Panc1 (cell line): ENCODE measurements around the gene MACROD2.
"Not testable (repeated sequence)": the region's sequence is repeated elsewhere in the genome, so short reads cannot be mapped to it uniquely, and the experiment has no call there.

Experiments
- CTCF ChIP-seq: fragments of 450-650 bp; IDR thresholded peaks from 2 replicates; pipeline ENCODE4 v1.5.1; 2017; ENCODE audit warnings: mild to moderate bottlenecking
- POLR2AphosphoS5 ChIP-seq: IDR thresholded peaks from 2 replicates; pipeline ENCODE4 v1.6.1; 2012; ENCODE audit warnings: mild to moderate bottlenecking, low read depth, low read length, moderate library complexity
- REST ChIP-seq, 2 experiments: IDR thresholded peaks; 2 replicates each; pipeline ENCODE4 v1.6.1; 2011 to 2012; ENCODE audit warnings: low read depth in 2 of 2, control low read depth in 1 of 2, low read length in 1 of 2, mild to moderate bottlenecking in 1 of 2, moderate library complexity in 1 of 2; ENCODE audit not compliant: insufficient read depth in 1 of 2
- SIN3A ChIP-seq: IDR thresholded peaks from 2 replicates; pipeline ENCODE4 v1.6.1; 2012; ENCODE audit warnings: low read depth, mild to moderate bottlenecking, low read length, moderate library complexity, borderline replicate concordance; ENCODE audit not compliant: insufficient read depth

- TF ChIP-seq CTCF; POLR2AphosphoS5; REST (IDR thresholded peaks at IDR 0.05; ENCODE audit: insufficient read depth in 1 of 2, low read depth in 2 of 2, low read length in 1 of 2); SIN3A: not testable (repeated sequence)
These were observed 931.1 kb downstream of the MACROD2 start for GRCh38 chr20:14926436-14926835.
